NCI-H1105 treated with DMSO at 0.1 percent for 48 hours (cell line): ENCODE measurements around the gene CDKL2.

Experiments used
- DNase-seq: peaks from one replicate; lab custom pipeline; 2025; lab: John Stamatoyannopoulos, UW

Gene CDKL2

GRCh38 chr4:75639124-75639695 is 8.9 kb upstream of the CDKL2 start:
- DNase-seq = no peak

- no peak for DNase-seq
Observed at GRCh38 chr4:75637827-75638226, 7.5 kb upstream of the CDKL2 start.

- no peak for DNase-seq
Observed at GRCh38 chr4:75637176-75637575, 6.8 kb upstream of the CDKL2 start.

- DNase-seq = no peak
Observed at GRCh38 chr4:75634951-75635350, 4.6 kb upstream of the CDKL2 start.

GRCh38 chr4:75634281-75634680 is 4.0 kb upstream of the CDKL2 start:
- no peak for DNase-seq

- no peak for DNase-seq
Observed at GRCh38 chr4:75633846-75634245, 3.5 kb upstream of the CDKL2 start.

- no peak for DNase-seq
Observed at GRCh38 chr4:75630937-75631329, 605 bp upstream of the CDKL2 start.

GRCh38 chr4:75629239-75629638 is 1.1 kb downstream of the CDKL2 start:
- DNase-seq = peak; percentile 4

- DNase-seq = no peak
Observed at GRCh38 chr4:75623026-75623425, 7.3 kb downstream of the CDKL2 start.

- DNase-seq = no peak
Observed at GRCh38 chr4:75621715-75622114, 8.6 kb downstream of the CDKL2 start.

- DNase-seq = no peak
Observed at GRCh38 chr4:75612306-75612705, 18.0 kb downstream of the CDKL2 start.

GRCh38 chr4:75605928-75606327 is 24.4 kb downstream of the CDKL2 start:
- DNase-seq = no peak

- DNase-seq = no peak
Observed at GRCh38 chr4:75599647-75600046, 30.7 kb downstream of the CDKL2 start.

GRCh38 chr4:75598390-75598789 is 31.9 kb downstream of the CDKL2 start:
- DNase-seq = no peak

GRCh38 chr4:75596061-75596460 is 34.3 kb downstream of the CDKL2 start:
- DNase-seq = no peak

GRCh38 chr4:75593393-75593792 is 36.9 kb downstream of the CDKL2 start:
- no peak for DNase-seq

GRCh38 chr4:75584067-75584466 is 46.3 kb downstream of the CDKL2 start:
- no peak for DNase-seq

- DNase-seq = no peak
Observed at GRCh38 chr4:75567725-75568124, 62.6 kb downstream of the CDKL2 start.

- no peak for DNase-seq
Observed at GRCh38 chr4:75566911-75567310, 63.4 kb downstream of the CDKL2 start.

- DNase-seq = no peak
Observed at GRCh38 chr4:75565481-75565880, 64.8 kb downstream of the CDKL2 start.

GRCh38 chr4:75564023-75564422 is 66.3 kb downstream of the CDKL2 start:
- DNase-seq = no peak

GRCh38 chr4:75561789-75562188 is 68.5 kb downstream of the CDKL2 start:
- DNase-seq = no peak

- DNase-seq = no peak
Observed at GRCh38 chr4:75557696-75558095, 72.6 kb downstream of the CDKL2 start.

- no peak for DNase-seq
Observed at GRCh38 chr4:75555294-75556164, 74.8 kb downstream of the CDKL2 start, which contains the start of gene ODAPH. Gene ODAPH, plus strand, starts transcription at chr4:75556066. Its CDS starts 17 bp downstream, at chr4:75556083.
